DOHH2 (cell line): ENCODE data around the gene LRIF1.

Experiments used
- H3F3A ChIP-seq: fragments of 200-600 bp; sonication (generic), shearing (Covaris generic); 2 replicates; pipeline ENCODE4 v1.6.0; 2016; ENCODE audit warnings: antibody characterized with exemption, mild to moderate bottlenecking; ENCODE audit not compliant: control insufficient read depth, insufficient read depth
- H3K27ac ChIP-seq: fragments of 200-600 bp; sonication (generic); 2 replicates; pipeline ENCODE4 v1.5.1; 2014; ENCODE audit warnings: low read depth, mild to moderate bottlenecking, low read length, moderate library complexity
- H3K27me3 ChIP-seq: fragments of 200-600 bp; sonication (generic); 2 replicates; pipeline ENCODE4 v1.6.1; 2014; ENCODE audit warnings: mild to moderate bottlenecking, low read length, mixed read lengths; ENCODE audit not compliant: control insufficient read depth
- H3K36me3 ChIP-seq: fragments of 200-600 bp; sonication (generic); 2 replicates; pipeline ENCODE4 v1.6.1; 2014; ENCODE audit warnings: mild to moderate bottlenecking, low read length, moderate library complexity, mixed read lengths; ENCODE audit not compliant: control insufficient read depth
- H3K4me1 ChIP-seq: fragments of 200-600 bp; sonication (generic); 2 replicates; pipeline ENCODE4 v1.6.1; 2014; ENCODE audit warnings: mild to moderate bottlenecking, low read length, mixed read lengths; ENCODE audit not compliant: control insufficient read depth
- H3K4me2 ChIP-seq: fragments of 200-600 bp; sonication (generic); 2 replicates; pipeline ENCODE4 v1.6.0; 2014; ENCODE audit warnings: mild to moderate bottlenecking, low read length, moderate library complexity
- H3K4me3 ChIP-seq: fragments of 200-600 bp; sonication (generic); 2 replicates; pipeline ENCODE4 v1.5.1; 2014; ENCODE audit warnings: mild to moderate bottlenecking, low read length, mixed read lengths
- H3K79me2 ChIP-seq: fragments of 200-600 bp; sonication (generic); 2 replicates; pipeline ENCODE4 v1.6.1; 2014; ENCODE audit warnings: mild to moderate bottlenecking, low read length, mixed read lengths; ENCODE audit not compliant: control insufficient read depth
- H3K9me2 ChIP-seq: fragments of 200-600 bp; sonication (generic); replicated peaks from 2 replicates; pipeline ENCODE4 v1.6.1; 2014; ENCODE audit warnings: mild to moderate bottlenecking, low read length, mixed read lengths; ENCODE audit not compliant: control insufficient read depth
- H3K9me3 ChIP-seq: fragments of 200-600 bp; sonication (generic); 2 replicates; pipeline ENCODE4 v1.6.1; 2014; ENCODE audit warnings: antibody characterized with exemption, low read length, mixed read lengths; ENCODE audit not compliant: control insufficient read depth, insufficient read depth
- H4K20me1 ChIP-seq: fragments of 200-600 bp; sonication (generic); 2 replicates; pipeline ENCODE4 v1.6.0; 2014; ENCODE audit warnings: low read depth, mild to moderate bottlenecking, antibody characterized with exemption, low read length, moderate library complexity; ENCODE audit not compliant: control insufficient read depth, insufficient read depth
- EZH2phosphoT487 ChIP-seq: fragments of 200-600 bp; sonication (generic); IDR thresholded peaks from 2 replicates; pipeline ENCODE4 v1.6.1; 2017; ENCODE audit warnings: borderline replicate concordance, mild to moderate bottlenecking, antibody characterized with exemption, low read length, moderate library complexity, mixed read lengths
- TF ChIP-seq, protein P1 (sequence below): fragments of 200-600 bp; sonication (generic); IDR thresholded peaks from one replicate; pipeline ENCODE4 v1.5.1; 2014; ENCODE audit warnings: antibody characterized with exemption, mild to moderate bottlenecking, low read depth, low read length; ENCODE audit not compliant: poor library complexity, severe bottlenecking

LRIF1 gene

GRCh38 chr1:110962892-110963690 is 631 bp downstream of the LRIF1 start:
- Histone ChIP-seq H3K4me1 (peaks cover 23% of the 10 kb centered on the region), H3F3A (peaks cover 11% of the 10 kb centered on the region), H3K27me3 (no peaks in the 10 kb centered on the region), H3K27ac (peak overlapping the region; percentile 90), H3K4me3 (peak overlapping the region; percentile 82), H3K79me2 (peaks cover 46% of the 10 kb centered on the region), H3K4me2 (peak overlapping the region; percentile 80), H3K9me2 (no peaks in the 10 kb centered on the region), H3K36me3 (peaks cover 43% of the 10 kb centered on the region), H4K20me1 (no peaks in the 10 kb centered on the region), H3K9me3 (peaks cover 25% of the 10 kb centered on the region)
- TF ChIP-seq, protein P1, sequence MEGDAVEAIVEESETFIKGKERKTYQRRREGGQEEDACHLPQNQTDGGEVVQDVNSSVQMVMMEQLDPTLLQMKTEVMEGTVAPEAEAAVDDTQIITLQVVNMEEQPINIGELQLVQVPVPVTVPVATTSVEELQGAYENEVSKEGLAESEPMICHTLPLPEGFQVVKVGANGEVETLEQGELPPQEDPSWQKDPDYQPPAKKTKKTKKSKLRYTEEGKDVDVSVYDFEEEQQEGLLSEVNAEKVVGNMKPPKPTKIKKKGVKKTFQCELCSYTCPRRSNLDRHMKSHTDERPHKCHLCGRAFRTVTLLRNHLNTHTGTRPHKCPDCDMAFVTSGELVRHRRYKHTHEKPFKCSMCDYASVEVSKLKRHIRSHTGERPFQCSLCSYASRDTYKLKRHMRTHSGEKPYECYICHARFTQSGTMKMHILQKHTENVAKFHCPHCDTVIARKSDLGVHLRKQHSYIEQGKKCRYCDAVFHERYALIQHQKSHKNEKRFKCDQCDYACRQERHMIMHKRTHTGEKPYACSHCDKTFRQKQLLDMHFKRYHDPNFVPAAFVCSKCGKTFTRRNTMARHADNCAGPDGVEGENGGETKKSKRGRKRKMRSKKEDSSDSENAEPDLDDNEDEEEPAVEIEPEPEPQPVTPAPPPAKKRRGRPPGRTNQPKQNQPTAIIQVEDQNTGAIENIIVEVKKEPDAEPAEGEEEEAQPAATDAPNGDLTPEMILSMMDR, result no peak
- TF ChIP-seq EZH2phosphoT487, result no peak

- H3K4me2 ChIP-seq, result peak overlapping the region; percentile 80
- H3K79me2 ChIP-seq, result peaks cover 55% of the 10 kb centered on the region
- peak overlapping the region; percentile 82 for H3K4me3 ChIP-seq
- peaks cover 49% of the 10 kb centered on the region for H3K36me3 ChIP-seq
- peaks cover 25% of the 10 kb centered on the region for H3K9me3 ChIP-seq
- H3K4me1 ChIP-seq, result peaks cover 24% of the 10 kb centered on the region
- no peak for TF ChIP-seq EZH2phosphoT487
- TF ChIP-seq, protein P1, result no peak
- no peaks in the 10 kb centered on the region for H3K27me3 ChIP-seq
- no peaks in the 10 kb centered on the region for H3K9me2 ChIP-seq
- peaks cover 11% of the 10 kb centered on the region for H3F3A ChIP-seq
- no peak overlapping the region for H3K27ac ChIP-seq
- no peaks in the 10 kb centered on the region for H4K20me1 ChIP-seq
Observed at GRCh38 chr1:110961902-110962301, 1.8 kb downstream of the LRIF1 start.

GRCh38 chr1:110960777-110961420 is 2.8 kb downstream of the LRIF1 start:
- Histone ChIP-seq H3K4me3 (peak overlapping the region; percentile 22), H3K4me1 (peaks cover 34% of the 10 kb centered on the region), H3K9me2 (no peaks in the 10 kb centered on the region), H3K79me2 (peaks cover 65% of the 10 kb centered on the region), H3F3A (peaks cover 11% of the 10 kb centered on the region), H3K27ac (no peak overlapping the region), H3K36me3 (peaks cover 51% of the 10 kb centered on the region), H4K20me1 (no peaks in the 10 kb centered on the region), H3K27me3 (no peaks in the 10 kb centered on the region), H3K9me3 (peaks cover 21% of the 10 kb centered on the region), H3K4me2 (peak overlapping the region; percentile 80)
- TF ChIP-seq, protein P1, result no peak
